SH-SY5Y (cell line): Measurements from ENCODE around the gene BAZ2B.

ENCODE experiments used
- GATA2 ChIP-seq: IDR thresholded peaks from 2 replicates; pipeline ENCODE4 v1.6.1; 2011; ENCODE audit warnings: mild to moderate bottlenecking, low read depth, low read length
- GATA3 ChIP-seq: IDR thresholded peaks from 2 replicates; pipeline ENCODE4 v1.6.1; 2011; ENCODE audit warnings: low read depth, mild to moderate bottlenecking, low read length, moderate library complexity

DNA sequence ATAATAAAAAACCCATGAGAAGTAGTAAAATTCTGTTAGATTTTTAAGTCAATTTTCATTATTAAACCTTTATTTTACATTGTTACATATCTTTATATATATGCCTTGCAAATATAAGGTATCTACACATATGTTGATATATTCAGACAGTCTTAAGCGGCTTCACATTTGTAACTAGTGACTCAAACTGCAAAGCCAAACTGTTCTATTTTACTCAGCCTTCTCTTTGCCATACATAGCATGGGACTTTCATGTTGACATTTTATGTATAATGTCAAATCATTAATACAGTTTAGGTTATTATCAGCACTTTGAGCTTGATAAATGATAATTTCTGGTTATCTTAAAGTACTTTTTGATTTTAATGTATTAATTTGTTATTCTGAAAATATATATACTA is 204.9 kb downstream of the BAZ2B start:
- TF ChIP-seq GATA2 = no peak
- TF ChIP-seq GATA3 = no peak
